Measurements from ENCODE around the gene CCDC88C.
"Not testable (repeated sequence)": the region's sequence is repeated elsewhere in the genome, so short reads cannot be mapped to it uniquely, and the experiment has no call there.

Gene CCDC88C

DNA sequence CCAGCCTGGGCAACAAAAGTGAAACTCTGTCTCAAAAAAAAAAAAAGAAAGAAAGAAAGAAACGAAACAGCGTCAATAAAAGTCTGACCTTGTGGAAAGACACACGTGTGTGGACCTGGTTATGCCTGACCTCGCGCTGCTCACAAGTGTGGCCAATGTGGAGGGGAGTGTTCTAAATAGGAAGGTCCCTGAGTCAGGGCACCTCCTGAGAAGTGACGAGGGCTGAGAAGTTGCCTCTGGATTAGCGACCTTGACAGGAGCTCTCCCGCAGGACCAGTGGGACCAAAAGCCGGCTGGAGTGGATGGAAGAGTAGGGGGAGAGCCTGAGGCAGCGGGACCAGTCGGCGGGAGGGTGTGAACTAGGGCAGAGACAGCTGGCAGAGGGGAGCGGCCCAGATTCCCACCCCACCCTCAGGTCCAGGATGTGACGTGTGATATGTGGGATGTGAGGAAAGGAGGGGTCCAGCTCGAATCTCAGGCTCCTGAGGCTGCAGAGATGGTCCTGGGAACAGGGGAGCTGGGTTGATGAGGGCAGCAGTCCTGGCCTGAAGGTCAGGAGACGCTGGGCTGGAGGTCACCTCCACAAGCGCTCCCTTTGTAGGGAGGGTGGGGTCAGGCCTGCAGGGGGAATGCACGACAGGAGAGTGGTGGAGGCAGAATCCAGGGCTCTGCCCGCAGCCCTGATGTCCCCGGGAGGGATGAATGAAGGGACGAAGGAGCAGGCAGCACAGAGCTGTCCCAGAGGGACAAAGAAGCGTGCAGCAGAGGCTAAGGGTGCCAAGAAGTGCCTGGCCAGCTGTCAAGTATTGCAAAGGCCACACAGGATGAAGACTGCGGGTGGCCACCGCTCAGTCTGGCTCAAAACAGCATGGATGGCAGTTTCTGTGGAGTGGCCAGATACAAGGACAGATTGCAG lies 148.3 kb downstream of the CCDC88C start:
- peak; percentile 54 for DNase-seq (ENCODE audit: low read depth)

DNA sequence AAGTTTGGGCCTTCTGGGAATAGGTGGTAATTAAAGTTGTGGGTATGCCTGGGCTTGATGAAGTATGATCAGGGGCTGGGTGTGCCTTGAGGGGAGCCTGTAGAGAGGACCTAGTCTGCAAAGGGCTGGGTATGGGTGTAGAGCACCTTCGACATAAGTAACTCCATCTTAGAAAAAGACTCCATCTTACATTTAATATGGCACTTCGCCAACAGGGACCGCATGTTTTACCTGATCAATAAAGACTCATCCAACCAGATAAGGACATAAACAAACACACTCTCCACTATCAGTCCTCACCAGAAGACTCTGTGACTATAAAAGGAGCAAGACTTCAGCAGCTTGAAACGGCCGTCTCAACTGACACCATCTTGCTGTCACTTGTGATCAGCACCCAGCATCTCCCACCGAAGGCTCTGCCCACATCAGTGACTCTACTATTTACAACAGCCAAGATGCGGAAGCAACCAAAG lies 149.6 kb downstream of the CCDC88C start:
- DNase-seq (ENCODE audit: low read depth), result no peak

DNA sequence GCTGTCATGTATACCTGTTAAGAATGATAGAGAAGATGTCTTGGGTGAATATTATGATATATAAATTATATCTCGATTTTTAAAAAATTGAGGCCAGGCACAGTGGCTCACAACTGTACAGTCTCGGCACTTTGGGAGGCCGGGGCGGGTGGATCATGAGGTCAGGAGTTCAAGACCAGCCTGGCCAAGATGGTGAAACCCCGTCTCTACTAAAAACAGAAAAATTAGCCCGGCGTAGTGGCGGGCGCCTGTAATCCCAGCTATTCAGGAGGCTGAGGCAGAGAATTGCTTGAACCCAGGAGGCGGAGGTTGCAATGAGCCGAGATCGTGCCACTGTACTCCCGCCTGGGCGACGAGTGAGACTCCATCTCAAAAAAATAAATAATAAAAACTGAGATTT lies 151.3 kb downstream of the CCDC88C start:
- DNase-seq (ENCODE audit: low read depth), result not testable (repeated sequence)

DNA sequence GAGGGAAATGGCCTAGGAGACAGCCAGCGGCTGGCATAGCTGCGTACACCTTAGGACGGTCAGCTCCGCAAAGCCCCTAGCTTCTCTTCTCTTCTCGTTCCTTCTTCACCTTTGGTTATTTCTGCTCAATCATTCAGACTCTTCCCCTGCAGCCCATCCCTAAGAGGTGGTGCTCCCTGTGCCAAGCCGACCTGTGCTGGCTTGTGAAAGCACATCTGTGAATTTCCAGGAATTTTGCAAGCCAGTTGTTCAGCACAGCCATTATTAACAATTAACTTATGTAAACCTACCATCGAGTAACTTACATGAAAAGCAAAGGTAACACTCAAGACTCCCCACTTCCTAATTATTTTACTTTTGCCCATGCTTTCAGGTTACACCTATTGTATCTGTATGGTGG lies 152.2 kb downstream of the CCDC88C start:
- no peak for DNase-seq (ENCODE audit: low read depth)

DNA sequence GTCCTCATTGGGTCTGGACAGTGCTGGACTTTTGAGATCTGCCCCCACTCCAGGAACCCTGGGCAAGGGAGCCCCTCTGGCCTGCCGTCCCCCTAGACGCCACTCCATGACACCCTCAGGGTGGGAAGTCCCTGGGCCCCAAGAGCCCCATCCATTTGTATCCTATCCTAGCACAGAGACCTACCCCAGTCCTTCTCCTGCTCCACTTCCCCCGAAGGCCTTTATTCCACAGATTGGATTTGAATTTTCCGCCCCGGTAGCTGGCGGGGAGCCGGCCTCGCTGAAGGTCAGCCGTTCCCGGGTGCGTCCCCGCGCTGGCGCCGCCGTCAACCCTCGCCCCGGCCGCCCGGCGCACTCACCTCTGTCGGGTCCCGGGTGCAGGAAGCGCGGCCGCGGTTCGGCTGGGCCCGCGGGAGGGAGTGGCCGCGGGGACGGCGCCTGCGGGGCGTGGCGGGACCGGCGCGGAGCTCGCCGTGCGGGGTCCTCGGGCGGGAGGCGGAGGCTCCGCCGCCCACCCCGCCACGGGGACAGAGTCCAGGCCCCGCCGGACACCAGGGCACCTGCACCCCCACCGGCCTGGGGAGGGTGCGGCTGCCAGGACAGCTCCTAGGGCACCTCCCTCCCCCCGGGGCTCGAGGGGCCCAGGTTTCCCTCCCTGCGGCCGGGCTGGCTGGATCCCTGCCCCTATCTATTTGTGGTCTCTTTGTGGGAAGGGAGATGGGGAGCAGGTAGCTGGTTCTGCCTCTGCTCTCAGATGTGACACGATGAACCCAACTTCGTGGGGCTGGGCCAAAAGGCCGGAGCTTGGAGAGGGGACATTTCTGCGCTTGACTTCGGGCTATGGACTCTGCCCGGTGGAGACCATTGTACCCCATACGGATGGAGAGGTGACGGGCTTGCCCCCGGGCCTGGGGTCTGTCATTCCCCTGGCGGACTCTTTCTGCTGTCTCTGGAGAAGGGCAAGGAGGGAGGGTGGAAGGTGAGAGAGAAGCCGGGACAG lies 153.2 kb downstream of the CCDC88C start:
- DNase-seq (ENCODE audit: low read depth), result no peak

DNA sequence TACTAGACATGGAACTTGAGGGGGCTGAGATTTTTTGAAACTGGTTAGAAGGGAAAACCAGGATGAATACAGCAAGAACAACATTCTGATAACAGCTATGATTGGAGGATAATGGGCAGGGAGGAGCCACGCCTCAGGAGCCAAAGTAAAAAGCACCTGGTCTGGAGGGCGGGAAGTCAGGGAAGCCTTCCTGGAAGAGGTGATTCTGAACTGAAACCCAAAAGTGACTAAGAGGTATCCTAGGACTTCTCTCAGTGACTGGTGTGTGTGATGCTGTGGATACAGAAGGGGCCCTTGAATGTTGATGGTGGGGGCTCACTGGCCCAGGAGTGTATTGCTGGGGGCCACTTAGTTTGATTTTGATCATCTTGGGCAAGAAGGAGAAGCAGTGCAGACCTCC lies 154.3 kb downstream of the CCDC88C start:
- DNase-seq (ENCODE audit: low read depth), result no peak

DNA sequence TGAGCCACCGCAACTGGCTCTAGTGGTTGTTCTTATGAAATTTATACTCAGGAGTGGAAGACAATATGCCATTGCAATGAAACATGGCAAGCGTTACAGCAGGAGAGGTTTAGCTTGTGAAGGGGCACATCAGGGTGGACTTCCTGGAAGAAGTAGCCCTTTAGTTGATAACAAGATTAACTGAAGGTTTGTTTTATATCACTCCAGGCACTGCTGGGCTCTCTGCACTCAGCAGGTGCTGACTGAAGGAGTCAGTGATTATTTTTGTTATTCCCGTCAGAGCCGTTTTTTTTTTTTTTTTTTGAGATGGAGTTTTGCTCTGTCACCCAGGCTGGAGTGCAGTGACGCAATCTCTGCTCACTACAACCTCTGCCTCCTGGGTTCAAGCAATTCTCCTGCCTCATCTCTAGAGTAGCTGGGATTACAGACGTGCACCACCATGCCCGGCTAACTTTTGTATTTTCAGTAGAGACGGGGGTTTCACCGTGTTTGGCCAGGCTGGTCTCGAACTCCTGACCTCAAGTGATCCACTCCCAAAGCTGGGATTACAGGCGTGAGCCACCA lies 155.6 kb downstream of the CCDC88C start:
- DNase-seq (ENCODE audit: low read depth), result no peak

DNA sequence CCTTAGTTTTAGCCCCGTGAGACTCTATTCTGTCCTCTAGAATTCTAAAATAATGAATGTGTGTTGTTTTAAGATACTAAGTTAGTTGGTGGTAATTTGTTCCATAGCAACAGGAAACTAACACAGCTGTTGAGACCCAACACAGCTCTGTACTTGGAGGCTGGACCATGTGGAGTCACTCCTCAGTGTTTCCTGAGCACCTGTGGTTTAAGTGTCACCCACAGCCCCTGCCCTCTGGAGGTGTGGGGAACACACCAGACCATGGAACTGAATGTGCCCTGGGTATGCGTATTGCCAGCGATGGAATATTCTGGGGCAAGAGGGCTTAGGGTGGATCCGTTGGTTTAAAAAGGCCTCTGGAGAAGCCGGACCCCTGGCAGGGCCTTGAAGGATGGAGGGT lies 156.5 kb downstream of the CCDC88C start:
- no peak for DNase-seq (ENCODE audit: low read depth)

DNA sequence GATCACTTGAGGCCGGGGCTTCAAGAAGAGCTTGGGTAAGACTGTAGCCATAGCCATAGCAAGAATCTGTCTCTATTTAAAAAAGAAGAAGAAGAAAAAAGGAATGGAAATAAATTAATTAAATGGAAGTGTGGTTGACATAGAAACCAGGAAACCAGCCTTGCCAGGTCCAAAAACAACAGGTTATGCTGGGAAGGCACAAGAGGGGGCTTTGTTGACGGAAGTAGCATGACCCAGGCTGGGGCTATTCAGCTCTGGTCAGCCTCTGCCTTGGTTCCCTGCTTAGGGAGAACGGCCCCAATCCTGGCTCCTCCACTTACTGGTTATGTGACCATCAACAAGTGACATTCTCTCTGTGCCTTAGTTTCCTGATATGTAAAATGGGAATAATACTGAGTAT lies 158.7 kb downstream of the CCDC88C start:
- DNase-seq (ENCODE audit: low read depth), result no peak

DNA sequence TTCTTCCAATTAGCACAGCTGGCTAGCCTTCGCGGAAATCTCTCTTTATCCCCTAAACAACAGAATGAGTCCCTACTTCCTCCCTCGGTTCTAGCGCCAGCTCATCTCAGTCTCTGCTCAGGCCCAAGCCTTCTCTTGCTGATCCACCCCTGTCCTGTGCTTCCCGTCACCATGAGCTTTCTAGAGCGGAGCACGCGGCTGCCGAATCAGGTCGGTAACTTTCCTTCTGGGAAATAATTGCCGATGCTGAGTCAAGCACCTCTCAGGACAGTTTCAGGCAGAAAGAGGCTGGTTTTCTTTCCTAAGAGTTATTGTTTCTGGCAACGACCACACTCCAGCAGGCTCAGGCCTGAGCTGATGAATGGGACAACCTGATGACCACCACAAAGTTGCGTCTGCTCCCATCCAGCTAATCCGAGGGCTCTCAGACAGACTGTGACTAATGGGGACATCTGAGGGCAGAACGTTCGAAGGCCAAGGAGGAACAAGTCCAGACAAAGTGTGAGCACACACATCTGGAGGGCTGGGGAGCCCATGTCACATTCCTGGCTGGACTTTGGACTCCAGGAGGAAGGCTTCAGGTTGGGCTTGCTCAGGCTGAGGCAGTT lies 159.5 kb downstream of the CCDC88C start:
- no peak for DNase-seq (ENCODE audit: low read depth)

DNA sequence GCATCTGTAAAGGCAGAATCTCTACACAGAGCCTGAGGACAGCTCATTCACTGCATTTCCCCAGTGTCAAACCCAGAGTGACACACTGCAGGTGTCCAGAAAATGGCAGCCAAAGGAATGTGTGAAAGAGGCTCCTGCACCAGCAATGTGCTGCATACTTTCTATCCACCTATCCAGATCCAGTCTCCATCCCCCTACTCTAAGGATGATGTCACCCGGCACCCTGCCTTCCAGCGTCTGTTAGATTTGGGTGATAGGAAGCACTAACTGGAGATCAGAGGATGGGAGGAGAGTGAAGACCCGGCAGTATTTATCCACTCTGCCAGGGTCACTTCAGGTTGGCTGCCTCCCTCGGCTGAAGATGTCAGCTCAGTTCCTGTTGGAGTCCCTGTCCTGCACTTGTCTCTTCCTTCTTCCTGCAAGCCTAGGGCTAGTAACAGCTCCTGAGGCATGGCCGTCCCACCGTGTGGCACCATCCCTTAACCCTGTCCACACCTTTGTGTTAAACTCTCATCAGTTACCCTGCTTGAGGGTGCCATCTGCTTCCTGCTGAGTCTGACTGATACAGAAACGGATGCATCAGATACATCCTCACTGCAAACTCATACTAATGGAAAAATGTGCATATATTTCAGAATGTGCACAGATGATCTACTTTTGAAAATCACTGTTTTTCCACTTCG lies 160.2 kb downstream of the CCDC88C start:
- no peak for DNase-seq (ENCODE audit: low read depth)

DNA sequence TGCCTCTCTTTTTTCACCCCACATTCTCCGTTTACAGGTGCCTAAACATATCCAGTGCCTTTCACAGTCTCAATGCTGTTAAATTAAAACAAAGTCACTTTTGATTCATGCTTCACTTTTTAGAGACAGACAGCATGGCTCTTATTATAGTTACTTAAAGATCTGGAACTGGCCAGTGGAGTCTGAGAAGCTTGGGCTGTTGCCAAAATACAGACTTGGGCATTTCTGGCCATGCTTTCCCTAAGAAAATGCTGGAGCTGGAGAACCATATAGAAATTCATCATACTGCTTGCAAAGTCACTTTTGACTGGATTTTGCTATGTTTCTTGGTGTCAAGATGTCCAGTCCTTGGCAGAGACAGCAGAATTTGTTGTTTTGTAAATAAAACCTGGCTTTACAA lies 161.0 kb downstream of the CCDC88C start:
- no peak for DNase-seq (ENCODE audit: low read depth)

DNA sequence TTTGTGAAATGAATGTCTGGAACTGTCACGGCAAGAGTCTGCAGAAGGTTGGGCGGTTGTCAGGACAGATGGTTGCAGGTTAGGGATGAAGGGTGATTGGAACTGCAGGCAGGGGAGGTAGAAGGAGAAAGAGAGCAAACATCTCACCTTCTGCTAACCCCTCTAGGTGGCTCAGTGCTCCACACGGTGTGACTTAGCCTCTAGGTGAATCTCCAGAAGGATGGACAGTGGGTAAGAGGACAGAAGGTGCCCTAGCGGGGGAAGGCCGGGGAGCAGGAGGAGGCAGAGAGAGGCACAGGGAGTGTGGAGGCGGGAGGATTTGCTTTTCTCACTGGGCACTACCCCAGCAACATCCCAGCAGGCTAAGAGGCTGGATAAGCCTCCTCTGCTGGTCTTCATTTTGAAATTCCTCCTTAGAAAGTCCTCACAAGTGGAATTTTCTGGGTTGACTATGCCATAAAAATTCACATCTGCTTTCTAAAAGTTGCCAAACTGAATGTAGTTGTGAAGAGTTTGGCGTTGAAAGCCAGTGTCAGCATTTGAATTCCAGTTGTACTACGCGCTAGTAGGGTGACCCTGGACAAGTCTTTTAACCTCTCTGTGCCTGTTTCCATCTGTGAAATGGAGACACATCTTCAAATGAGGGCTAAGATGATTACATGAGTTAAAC lies 162.5 kb downstream of the CCDC88C start:
- no peak for DNase-seq (ENCODE audit: low read depth)

DNA sequence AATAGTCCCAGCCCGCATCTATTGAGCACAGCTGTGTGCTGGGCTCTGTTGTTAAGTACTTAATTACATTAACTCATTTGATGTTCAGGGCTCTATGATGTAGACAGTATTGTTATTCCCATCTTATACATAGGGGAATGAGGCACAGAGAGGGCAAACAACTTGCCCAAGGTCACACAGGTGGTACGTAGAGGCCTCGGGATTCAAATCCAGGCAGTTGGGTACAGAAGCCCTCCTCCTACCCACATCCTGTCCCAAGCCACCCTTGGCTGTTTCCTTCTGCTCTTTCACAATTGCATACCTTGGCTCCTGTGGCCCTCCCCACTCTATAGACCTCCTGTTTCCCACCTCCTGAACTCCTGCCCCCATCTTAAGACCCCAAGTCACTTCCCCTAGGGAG lies 163.2 kb downstream of the CCDC88C start:
- DNase-seq (ENCODE audit: low read depth), result no peak

DNA sequence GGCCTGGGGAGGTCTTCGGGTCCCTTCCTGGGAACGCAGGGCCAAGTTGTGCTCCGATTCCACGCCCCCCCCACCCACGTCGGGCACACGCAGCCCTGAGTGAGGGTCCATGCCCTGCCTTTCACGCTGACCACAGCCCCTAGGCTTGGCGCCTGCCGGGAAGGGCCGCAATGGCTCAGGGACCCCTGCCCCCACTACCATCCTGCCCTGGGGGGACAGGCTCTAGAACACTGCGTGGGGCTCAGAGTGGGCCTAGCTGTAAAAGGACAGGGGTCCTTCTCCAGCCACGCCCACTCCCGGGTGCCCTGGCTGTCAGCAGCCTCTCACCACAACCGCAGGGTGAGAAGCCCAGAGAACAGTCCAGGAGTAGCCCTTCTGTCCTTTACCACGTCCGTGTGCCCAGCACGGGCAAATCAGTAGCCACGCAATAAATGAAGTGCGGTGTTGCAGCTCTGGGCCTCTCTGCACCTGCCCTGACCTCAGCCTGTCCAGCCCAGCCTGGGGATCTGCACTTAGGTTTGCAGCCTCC lies 163.8 kb downstream of the CCDC88C start:
- DNase-seq (ENCODE audit: low read depth), result no peak

DNA sequence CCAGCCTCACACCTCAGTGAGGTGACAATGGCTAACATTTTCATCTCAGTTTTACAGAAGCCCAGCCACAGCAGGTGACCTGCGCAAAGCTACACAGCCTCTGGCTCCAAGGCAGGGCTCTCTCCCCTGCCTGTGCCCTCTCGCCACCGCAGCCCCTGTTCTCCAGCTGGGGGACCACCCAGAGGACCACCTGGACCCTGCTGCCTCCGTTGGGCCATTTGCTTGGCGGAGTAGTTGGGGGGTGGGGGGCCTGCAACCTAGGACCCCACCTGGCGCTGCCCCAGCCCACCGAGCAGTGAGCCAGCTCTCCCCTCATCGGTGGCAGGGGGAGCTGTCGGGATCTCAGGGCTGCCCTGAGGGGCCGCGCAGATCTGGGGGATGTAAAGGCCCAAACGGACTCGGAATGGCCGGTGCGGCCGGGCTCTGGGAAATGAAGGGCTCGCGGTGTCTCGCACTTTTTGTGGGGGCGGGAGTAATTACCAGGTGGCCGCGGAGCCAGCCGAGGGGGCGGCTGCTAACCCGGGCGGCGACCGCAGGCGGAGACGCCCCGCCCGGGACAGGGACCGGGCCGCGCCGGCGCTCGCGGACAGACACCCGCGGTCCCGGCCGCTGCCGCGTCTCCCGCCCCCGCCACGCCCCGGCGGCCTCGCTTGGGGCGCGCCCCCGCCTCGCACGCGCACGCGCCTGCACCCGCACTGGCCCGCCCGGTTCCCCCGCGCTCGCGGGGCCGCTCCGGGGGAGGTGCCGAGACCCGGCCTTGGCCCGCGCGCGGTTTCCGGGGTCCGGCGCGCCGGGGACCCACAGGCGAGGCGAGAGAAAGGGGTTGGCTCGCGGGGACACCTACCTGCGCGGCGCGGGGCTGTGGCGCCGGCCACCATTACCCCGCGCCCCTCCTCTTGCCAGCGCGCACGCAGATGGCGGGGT lies 164.5 kb downstream of the CCDC88C start:
- no peak for DNase-seq (ENCODE audit: low read depth)

DNA sequence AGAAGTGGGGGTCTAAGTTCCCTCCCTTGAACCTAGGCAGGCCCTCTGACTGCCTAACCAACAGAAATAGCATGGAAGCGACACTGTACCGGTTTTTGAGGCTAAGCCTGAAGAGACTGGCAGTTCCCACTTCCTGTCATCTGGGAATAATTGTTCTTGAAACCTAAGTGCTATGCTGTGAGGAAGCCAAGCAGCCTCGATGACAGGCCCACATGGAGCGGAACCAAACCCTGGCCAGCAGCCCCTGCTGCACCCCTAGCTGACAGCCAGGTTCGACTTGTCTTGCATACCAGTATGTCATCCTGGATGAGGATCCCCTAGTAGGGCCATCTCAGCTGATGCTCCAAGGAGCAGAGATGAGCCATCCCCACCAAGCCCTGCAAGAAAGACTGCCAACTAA lies 166.7 kb downstream of the CCDC88C start:
- DNase-seq (ENCODE audit: low read depth), result peak; percentile 50

DNA sequence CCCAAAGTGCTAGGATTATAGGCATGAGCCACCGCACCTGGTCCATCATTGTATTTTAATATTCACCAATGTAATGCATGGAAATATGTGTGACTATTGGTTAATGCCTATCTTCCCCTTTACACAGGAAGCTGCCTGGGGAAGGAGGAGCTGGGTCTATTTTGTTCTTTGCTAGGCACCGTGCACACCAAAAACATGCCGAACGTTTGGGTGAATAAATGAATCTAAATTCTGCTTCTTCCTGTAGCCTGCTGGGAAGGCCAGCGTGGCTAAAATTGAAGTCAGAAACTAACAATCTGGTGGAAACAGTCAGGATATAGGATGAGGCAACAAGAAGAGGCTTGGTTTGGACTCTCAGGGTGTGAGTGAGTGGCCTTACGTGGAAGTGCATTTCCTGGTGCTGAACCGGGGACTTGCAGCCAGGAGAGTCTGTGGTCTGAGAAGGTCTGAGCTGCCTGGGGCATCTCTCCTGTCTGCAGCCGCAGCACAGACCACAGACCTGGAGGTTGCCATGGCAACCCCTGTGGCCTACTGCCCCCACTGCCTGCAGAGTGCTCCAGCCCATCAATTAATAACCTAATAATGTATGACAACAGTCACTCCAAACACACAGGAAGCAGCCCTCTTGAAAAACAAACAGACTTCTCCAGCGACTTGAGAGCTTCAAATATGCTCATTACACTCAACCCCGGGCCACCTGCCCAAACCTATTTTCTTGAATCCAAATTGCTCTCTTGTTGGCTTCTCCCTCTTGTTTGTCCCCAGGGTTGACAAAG lies 167.6 kb downstream of the CCDC88C start:
- DNase-seq (ENCODE audit: low read depth), result no peak

Data from fibroblast of gingiva (primary cell).